HG03097 (cell line): ENCODE measurements around the gene NUDT17.

ENCODE experiments used
- ATAC-seq: cut with Tn5 transposase; IDR thresholded peaks from one replicate; pipeline ENCODE4 v1.9.1; 2021; ENCODE audit not compliant: unreplicated experiment, low FRiP score

Gene NUDT17

DNA sequence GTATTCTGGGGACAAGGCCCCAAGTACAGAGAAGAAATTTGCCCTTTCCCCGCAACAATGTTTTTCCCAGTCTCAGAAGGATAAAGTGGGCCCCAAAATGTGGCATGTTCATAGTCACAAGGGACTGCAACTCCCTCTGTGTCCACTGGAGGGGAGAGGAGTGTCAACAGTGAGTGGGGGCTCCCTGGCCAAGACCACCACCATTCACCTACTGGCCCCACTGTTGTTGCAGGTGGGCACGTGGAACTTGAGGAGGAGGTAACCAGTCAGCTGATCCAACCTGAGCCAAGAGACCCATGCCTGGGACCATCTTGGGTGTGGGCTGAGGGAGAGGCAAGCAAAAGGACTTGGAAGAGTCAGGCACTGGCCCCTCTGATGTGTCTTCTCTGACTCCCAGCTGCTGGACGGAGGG is 777 bp downstream of the NUDT17 start:
- ATAC-seq: no peak

DNA sequence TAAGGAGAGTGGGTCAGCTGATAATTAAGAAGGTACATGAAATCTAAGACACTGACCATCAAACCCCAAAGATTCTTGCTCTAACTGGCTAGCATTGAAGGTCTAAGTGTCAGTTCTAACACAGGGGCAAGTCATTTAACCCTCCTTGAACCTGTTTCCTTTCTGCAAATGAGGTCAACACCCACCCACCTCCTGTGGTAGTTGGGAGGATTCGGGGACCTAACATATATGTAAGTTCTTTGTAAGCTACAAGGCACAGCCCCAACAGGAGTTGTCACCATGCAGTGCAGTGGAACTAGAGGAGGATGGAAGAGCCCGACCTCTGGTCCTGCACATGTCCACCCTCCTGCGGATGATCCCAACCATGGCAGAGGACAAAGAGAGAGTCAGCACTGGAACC is 2.4 kb downstream of the NUDT17 start:
- no peak for ATAC-seq

DNA sequence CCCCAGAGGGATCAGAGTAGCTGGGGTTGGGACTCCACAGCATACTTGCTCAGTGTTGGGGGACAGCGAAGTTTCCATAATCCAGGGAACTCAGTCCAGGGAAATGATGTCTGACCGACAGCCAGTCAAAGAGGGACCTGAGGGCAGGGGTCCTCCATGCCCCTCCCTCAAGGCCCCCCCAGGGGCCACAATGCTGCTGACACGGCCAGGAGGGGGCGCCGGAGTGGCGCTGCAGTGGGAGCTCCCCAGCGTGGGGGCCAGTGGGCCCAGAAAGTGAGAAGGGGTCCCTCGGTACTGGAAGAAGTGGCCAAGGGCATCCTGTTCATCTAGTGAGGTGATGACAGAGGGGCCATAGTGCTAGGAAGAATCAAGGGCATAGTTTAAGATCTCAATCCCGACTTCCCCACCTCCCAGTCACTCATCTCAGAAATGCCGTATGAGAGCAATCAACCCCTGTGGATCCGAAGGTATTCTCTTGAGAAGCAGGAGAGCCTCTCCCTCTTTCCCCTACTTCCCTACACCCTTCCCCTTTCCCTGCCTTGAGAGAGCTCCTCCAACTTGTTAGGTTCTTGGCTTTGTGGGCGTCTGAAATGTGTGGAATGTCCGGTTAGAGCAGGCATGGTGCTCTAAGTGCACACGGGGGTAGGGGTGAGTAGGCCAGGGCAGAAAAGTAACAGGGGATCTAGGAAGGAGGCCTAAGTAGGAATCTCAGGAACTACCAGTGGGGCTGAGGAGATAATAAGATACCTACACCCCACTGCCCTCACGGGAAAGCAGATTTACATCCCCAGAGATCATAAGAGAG is 4.1 kb downstream of the NUDT17 start:
- ATAC-seq: no peak

DNA sequence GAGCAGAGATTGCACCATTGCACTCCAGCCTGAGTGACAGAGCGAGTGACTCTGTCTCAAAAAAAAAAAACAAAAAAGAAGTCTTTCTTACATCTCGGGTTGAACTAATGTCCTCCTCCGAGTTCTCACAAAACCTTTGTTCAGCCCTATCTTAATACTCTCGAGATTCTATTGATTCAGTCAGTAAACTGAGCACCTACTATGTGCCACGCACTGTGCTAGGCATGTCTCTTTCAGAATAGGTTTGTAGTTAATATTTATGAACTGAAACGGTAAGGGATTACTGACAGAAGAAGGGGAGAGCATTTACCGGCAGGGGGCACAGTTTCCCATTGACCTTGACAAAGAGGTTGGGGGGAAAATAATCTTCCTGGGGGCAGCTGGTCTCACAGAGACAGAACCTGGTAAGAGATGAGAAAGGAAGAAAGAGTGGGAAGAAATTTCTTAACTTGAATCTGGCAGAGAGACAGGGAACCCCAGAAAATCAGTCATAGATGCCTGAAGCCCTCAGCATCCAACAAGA is 10.1 kb downstream of the NUDT17 start:
- no peak for ATAC-seq

DNA sequence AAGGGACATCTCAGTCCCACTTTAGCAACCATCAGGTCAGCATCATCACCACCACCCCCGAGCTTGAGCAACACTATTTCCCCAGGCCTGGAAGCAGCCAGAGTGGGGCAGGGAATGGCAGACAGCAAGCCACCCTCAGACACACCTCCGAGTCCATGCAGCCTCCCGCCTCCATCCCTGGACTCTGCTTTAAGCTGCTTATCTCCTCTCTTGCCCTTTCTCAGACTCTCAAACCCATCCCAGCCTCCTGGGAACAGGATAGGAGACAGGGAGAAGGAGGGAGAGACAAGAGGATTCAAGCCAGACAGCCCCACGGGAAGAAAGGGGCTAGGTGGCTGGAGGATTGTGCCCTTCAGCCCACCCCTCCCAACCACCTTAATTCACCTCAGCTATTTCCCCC is 11.7 kb downstream of the NUDT17 start:
- no peak for ATAC-seq

DNA sequence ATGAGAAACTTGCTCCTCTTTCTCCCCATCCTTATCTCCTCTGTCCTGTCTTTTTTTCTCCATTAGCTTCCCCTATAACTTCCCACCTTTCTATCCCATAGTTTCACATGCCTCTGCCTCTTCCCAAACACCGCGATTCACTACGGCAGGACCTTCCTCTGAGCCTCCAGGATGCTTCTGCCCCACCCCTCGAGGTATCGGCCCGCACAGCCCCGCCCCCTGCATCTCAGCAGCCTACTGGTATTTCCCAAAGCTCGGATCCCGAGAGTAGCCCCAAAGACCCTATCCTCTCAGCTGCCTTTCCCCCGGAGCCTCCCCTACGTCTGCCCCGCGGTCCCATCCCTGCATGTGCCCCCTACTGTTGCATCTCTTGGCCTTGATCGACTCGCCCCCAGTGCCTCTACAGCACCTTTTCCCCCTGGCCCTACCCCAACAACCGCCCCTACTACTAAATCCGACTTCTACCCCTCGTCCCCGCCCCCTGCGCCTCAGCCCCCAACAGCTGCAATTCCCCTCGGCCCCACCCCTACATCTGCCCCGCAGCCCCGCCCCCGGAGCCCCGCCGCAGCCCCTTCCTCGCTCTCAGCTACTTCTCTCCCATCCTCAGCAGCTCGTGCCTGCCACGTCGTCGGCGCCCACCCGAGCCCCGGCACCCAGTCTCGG is 12.9 kb downstream of the NUDT17 start:
- ATAC-seq: no peak

DNA sequence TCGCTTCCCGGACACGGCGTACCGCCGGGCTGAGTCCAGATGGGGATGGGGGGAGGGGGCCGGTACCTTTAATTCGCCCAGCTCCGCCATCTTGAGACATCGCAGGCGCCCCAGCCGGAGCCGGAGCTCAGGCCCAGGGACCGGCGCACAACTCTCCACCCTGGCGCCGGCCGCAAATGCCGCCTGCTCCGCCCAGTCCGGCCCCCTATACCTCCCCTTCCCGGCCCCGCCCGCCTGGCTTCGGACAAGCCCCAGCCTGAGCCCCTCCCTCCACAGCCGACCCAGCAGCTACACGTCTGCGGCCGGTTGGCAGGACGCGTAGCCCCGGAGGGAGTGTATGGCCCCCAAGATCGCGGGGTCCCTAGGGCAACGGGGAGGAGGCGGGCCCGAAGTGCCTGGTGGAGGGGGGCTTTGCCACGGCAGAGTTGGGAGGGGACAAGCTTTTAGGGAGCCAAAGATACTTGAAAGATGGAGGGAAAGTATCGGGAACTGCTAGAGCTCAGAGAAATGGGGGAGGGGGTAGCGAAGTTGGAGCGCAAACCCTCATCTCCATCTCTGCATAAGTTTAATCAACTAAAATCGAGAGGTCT is 13.6 kb downstream of the NUDT17 start, which contains the start of gene PIAS3:
TSS of gene PIAS3 (minus strand) at position 181 of the 590 bp plus-strand sequence. CDS start at position 90, 91 bp downstream.
- ATAC-seq: peak; percentile 82

DNA sequence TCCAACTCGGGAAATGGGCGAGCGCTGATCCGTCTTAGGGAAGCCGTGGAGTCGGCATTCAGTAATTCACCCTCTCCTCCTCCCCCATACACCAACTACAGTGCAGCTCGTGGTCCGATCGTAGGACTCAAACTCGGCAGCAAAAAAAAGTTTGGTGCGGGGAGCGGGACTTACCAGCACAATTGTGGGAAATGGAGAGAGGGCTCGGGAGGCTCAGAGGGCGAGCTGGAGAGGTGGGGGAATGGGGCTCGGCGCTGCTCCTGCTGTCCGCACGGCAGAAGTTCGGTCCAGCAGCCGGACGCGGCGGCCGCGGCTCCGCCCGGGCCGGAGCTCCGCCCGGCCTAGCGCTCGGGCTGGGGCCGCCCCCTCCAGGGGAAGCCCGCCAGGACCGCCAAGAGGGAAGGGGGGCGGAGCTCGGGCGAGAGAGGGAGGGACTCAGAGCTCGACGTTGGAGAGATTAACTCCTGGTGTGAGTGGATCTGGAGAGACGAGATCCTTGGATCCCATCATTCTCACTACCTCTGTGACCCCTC is 14.1 kb downstream of the NUDT17 start:
- peak; percentile 61 for ATAC-seq

DNA sequence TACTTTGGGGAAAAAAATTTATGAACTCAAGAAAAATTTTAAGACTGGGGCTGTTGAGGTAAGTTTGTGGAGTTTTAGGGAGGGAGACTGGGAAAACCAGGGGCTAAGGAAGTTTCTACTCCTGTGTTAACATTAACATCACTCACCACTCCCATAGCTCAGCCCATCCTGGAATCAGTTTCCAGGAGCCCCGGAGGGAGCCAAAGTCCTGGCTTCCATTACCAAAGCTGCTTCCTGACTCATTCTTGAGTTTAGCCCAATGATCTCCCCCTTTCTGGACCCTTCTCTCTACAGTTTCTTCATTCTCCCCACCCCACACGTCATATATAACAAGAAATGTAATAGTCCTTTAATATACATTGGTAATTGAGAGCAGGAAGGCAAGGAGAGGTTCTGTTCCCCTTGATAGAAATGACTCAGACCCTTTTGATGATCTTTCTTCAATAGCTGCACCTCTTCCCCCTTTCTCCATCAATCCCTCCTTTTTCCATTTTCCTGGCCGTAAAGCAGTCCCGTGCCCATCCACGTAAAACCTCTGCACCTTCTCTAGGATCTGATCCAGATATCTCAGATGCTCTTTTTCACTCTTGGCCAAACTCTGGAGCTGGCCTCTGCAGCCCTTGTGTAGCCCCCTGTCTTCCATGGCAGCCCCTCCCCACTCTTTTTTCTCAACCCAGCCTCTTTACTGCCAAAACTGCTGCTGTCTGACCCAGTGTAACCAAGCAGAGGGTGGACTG is 18.0 kb downstream of the NUDT17 start:
- ATAC-seq: no peak

DNA sequence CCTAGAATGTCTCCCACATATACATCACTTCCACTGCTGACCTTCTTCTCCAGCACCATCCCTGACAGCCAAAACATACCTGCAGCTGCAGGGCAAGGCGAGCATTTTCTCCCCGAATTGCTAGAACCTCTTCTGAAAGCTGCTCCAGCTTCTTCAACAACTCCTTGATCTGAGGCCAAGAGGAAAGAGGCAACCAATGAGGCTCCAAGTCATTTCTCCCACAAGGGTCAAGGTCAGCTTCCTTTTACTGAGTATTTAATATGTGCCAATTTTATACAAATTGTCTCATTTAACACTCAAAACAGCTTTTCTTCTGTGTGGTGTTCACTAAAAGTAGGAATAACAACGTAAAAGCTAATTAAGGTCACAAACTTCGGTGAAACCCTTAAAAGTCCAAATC is 22.8 kb downstream of the NUDT17 start:
- ATAC-seq: no peak

DNA sequence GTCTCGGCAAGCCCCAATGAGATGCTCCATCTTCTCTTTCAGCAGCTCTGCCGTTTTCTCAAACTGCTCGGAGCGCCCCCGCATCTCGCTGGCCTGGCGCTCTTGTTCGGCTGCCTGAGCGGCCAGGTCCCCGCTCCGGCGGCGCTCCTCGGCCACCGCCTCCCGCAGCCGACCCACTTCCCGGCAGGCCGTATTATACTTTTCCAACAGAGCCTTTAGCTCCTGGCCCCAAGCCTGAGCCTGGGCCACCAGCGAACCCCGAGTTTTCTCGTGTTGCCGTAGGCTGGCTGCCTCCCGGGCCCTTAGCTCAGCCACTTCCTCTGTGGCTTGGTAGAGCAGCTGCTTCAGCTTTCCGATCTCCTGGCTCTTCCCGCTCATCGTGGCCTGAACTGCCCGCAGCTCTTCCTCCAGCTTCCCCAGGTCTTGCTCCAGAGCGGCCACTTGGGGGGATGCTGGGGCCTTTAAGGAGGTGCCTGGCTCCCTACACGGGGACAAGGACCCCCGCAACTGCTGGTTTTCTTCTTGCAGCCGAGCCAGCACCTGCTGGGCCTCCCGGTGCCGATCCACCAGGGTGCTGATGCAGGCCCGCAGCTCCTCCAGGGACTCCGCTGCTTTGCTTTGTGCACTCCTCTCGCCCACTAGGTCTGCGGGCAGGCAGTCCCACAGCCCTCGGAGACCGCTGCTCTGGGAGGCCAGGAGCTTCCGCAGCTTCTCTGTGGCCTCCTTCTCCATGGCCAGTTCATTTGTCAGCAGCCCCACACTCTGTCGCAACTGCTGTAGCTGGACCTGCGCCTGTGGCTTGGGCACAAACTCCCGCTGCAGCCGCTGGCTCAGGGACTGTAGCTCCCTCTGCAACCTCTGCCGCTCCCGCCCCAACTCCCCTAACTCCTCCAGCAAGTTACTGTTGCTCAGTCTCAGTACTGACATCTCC is 26.8 kb downstream of the NUDT17 start:
- ATAC-seq: no peak

DNA sequence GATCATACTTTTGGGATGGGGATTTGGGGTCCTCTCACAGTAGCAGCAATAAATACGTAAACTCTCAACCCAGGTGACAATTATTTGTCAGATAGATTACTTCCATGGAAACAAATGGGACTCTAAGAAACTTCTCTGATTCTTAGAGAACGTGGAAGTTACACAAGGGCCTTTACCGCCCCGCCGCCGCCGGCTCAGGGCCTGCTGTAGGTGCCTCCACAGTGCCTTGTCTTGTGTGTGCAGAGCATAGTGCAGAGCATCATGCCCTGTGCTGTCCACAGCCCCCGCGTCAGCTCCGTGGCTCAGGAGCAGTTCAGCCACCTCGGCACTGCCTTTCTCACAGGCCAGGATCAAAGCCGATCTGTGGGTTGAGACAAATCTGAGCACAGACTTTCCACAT is 29.2 kb downstream of the NUDT17 start:
- ATAC-seq: no peak

DNA sequence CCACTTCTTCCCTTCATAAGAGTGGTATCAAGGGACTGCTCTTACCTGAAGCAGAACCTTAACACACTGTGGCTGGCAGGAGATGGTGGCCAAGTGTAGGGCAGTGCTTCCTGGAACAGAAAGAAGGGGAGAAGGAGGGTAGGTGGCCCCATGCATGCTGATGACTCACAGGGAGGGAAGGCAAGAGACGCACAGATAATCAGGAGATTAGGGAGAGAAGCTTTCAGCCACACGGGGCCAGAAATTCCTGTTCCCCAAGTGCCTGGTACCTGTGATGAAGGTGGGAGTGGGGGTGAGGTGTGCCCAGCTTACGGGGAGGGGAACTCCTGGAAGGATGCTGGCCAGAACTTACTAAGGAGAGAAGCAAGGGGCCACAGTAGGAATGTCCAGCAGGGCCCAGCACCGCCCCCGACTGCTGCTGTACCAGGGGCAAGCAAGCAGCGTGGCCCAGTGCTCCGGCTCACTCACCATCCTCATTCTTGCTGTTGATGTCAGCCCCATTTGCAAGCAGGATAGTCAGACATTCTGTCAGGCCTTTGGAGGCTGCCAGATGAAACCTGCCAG is 32.6 kb downstream of the NUDT17 start:
- ATAC-seq: no peak

DNA sequence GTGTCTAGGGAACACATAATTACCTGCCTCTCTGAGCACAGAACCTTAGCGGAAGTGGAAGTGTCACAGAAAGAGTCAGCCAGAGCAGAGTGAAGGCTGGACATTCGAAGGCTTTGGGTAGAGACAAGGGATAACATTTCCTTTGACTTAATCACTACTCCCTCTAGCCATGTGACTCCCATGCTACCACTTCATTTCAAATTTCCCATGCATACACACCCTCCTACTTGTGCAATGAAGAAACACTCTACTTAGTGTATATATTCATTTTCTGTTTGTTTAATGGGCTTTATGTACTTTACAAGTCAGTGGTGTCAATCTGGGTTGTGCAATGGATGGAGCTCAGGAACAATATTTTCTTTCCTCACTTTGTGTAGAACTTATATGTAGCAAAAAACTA is 33.3 kb downstream of the NUDT17 start:
- no peak for ATAC-seq

DNA sequence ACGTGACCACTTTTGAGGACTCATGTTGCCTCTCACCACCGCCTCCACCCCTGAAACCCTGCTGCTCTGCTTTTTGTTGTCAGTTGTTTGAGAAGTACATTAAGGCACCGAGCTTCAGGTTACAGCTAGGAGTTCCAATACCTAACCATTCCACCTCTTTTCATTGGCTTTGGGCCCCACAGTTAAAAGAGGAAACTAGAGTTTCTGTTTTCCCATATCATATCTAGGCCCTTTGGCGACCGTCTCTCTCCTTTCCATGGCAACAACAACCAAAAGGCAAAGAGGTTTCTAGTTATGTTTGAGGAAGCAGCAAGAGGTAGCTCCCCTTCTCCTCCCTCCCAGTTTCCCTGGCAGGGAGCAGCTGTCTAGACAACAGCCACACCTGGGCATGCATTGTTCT is 34.3 kb downstream of the NUDT17 start:
- ATAC-seq: no peak

DNA sequence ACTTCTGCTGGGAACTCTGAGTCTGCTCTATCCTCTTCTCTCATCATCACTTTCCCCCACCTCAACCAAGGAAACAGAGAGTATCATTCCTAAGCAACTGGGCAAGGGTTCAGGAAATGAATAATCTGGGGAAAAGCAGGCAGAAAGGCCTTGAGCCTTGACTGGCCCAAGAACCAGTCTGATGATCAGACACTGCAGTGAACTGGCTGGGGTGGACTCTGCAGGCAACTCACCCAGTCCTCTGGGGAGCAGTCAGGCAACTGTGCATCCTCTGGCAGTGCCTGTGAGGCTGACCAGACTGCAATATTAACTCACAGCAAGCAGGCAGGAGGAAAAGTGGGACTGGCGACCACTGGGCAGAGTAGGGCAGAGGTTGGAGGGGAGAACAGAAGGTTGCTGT is 39.2 kb downstream of the NUDT17 start:
- ATAC-seq: no peak

DNA sequence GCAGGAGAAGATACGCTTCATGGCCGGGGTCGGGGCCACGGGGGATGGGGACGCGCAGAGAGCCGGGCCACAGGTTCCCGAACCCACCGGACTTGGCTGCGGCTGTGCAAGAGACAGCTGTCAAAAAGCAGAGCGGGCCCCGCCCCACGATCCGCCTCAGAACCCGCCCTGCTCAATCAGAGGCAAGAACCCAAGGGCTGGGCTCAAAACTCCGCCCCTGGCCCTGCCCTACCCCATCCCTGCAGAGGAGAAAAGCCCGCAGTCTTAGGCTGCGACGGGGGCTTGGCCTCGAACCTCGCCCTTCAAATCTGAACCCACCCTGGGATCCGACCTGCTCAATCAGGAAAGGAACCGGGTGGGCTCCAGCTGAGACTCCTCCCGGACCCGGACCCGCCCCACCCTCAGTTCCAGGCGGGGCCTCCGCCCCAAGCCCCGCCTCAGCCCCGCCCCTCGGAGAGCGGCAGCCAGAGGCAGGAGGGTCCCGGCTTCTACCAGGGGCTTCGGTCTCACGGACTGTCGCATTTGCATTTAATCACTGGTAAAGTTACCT is 40.4 kb downstream of the NUDT17 start, which contains the start of gene ANKRD35:
TSS of gene ANKRD35 (minus strand) at position 129 of the 550 bp plus-strand sequence. CDS start at position 21, 108 bp downstream.
- peak; percentile 97 for ATAC-seq

DNA sequence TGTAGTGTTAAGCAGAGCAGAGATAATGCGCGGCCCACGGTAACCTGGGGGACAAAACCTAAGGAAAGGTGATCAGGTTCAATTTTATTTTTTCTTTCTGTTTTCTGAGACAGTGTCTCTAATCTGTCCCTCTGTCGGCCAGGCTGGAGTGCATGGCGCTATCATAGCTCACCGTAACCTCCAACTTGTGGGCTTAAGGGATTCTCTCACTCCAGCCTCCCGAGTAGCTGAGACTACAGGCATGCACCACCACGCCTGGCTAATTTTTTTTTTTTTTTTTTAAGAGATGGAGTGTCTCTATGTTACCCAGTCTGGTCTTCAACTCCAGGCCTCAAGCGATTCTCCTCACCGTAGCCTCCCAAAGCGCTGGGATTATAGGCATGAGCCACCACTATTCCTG is 41.0 kb downstream of the NUDT17 start:
- no peak for ATAC-seq

DNA sequence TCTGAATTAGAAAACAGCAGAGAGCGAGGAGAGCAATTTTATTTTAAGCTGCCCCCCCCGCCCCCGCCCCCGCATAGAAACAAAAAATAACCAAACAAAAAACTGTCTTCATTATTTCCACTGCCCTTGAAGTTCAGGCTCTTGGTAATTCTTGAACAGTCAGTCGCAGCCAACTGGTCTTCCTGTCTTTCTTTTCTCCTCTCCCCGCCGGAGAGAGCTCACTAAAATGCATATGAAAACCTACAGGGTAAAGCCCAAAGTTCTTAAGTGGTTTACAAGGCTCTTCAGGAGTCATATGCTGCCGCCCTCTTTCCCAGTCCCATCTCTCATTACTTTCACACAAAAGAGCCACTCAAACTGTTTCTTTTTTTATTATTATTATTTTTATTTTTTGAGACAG is 41.4 kb downstream of the NUDT17 start:
- ATAC-seq: no peak
